Measurements from ENCODE around the gene BYSL.
A peak's percentile ranks its signal among the peaks of the same experiment; 100 is the strongest.

The BYSL gene

DNA sequence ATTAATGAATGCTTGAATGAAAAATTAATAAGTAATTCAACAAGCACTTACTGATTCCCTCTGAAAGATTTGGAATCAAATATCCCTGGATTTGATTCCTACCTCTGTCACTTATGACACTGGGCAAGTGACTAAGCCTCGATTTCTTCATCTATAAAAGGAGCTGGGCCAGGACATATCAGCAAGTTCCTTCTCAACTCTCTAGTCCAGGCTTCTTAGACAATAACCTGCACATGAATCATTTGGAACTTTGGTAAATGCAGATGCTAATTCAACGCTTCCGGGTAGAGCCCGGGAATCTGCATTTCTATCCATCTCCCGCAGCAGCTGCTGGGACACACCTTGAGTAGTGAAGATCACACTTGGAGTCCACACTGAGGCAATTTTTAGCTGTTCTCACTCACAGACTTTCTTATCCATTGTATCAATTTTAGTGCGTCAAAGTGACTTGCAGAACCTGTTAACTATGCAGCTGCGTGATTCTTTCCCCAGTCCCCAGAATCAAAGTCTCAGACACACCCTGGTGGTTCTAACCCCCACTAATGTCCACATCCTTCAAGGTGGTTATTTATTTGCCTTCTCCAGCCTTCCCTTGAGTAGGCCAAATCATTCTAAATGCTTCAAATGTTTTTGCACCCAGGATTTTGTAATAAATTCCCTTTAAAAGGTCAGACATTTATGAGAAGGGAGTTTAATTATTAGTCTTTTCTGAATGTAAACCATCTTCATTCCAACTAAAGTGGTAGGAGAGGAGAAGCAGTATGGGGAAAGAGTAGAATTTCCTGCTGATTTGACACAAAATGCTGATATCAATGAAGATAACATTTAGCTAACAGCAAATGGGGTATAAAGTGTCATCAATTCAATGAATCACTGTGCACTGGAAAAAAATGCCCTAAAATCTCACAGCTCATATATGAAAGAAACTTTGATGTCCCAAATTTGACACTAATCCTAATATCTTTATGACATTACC, 46.3 kb downstream of the BYSL start:
- Histone ChIP-seq H3K27me3 (no peaks in the 10 kb centered on the region), H3K9me3 (no peaks in the 10 kb centered on the region), H3K36me3 (peaks cover 16% of the 10 kb centered on the region), H4K20me1 (no peaks in the 10 kb centered on the region), H3K4me3 (no peak overlapping the region), H3K4me1 (peaks cover 92% of the 10 kb centered on the region), H3K9ac (peak overlapping the region; percentile 67), H3K4me2 (peak overlapping the region; percentile 55), H3K27ac (peak overlapping the region; percentile 97)
- no peak for TF ChIP-seq Cebpa-rat (IDR thresholded peaks at IDR 0.05)

DNA sequence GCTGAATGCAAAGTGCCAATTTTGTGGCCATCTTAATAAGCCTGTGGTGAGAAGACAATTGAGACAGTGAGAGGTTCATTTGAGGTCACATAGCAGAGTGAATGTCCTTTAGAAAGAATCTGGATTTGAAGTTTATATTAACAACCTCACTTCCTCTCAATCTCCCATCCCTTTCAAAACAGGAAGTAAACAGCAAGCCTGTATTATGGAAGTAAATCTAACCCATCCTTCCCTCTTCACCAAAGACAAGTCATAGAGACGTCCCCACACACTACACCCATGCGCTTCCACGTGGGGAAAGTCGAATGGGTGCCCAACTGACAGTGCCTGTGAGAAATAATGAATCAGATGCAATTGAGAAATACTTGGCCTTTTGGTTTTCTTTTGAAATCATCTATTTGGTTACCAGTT, 49.1 kb downstream of the BYSL start:
- Histone ChIP-seq H3K9ac (peak overlapping the region; percentile 56; the same call in 1 of the 2 replicates), H3K4me3 (no peak overlapping the region), H3K36me3 (peaks cover 8% of the 10 kb centered on the region; the same call in 1 of the 2 replicates), H3K4me2 (peak overlapping the region; percentile 83), H3K9me3 (no peaks in the 10 kb centered on the region), H4K20me1 (no peaks in the 10 kb centered on the region), H3K4me1 (peaks cover 97% of the 10 kb centered on the region), H3K27ac (peak overlapping the region; percentile 97), H3K27me3 (no peaks in the 10 kb centered on the region)
- no peak for TF ChIP-seq Cebpa-rat (IDR thresholded peaks at IDR 0.05)

DNA sequence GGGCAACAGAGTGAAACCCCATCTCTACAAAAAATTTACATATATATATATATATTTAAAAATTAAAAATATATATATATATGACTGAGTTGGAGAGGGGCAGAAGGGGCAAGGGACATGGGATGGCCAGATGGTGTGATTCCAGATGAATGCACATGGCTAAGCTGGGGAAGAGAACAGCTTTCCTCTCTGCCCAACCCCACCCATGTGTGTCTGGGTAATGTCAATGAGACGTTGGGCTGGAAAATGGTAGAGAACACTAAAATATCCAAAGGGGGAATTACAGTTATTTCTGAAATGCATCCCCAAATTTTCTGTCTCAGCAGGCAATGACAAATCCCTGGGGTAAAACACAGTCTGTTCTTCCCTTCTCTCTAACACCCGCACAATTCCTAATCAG, 51.5 kb downstream of the BYSL start:
- Histone ChIP-seq H3K9me3 (no peaks in the 10 kb centered on the region), H3K27ac (peak overlapping the region; percentile 97), H3K4me2 (peak overlapping the region; percentile 83), H3K4me1 (peaks cover 98% of the 10 kb centered on the region), H3K36me3 (peaks cover 4% of the 10 kb centered on the region; the same call in 1 of the 2 replicates), H4K20me1 (no peaks in the 10 kb centered on the region), H3K9ac (peak overlapping the region; percentile 80), H3K27me3 (no peaks in the 10 kb centered on the region), H3K4me3 (no peak overlapping the region)
- TF ChIP-seq Cebpa-rat (IDR thresholded peaks at IDR 0.05): no peak

DNA sequence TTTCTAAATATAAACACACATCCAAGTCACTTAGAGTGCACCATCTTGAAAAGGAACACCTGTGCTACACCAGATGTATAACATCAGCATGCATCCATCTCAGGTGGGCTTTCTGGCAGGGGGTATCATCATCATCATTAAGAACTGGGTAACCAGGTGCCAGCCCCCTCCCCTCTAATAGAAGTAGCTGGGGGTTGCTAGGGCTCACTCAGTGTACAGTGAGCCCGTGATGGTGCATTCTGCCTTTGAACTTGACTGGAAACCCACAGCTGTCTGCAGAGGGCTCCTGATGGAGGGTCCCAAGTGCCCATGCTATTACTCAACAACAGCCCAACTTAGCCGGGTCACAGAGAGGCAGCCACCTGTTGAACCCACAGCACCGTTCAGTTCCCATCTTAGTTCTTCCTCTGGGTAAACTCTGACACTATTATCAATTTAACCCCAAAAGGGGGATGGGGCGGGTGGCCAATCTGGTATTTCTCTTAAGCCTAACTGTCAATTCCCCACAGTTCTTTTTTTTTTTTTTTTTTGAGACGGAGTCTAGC, 53.1 kb downstream of the BYSL start:
- Histone ChIP-seq H3K27me3 (no peaks in the 10 kb centered on the region), H3K4me2 (peak overlapping the region; percentile 83), H3K4me1 (peaks cover 97% of the 10 kb centered on the region), H3K36me3 (peaks cover 4% of the 10 kb centered on the region; the same call in 1 of the 2 replicates), H3K27ac (peak overlapping the region; percentile 97), H3K4me3 (no peak overlapping the region), H3K9me3 (no peaks in the 10 kb centered on the region), H3K9ac (peak overlapping the region; percentile 80), H4K20me1 (no peaks in the 10 kb centered on the region)
- peak; percentile 96 for TF ChIP-seq Cebpa-rat (IDR thresholded peaks at IDR 0.05)

DNA sequence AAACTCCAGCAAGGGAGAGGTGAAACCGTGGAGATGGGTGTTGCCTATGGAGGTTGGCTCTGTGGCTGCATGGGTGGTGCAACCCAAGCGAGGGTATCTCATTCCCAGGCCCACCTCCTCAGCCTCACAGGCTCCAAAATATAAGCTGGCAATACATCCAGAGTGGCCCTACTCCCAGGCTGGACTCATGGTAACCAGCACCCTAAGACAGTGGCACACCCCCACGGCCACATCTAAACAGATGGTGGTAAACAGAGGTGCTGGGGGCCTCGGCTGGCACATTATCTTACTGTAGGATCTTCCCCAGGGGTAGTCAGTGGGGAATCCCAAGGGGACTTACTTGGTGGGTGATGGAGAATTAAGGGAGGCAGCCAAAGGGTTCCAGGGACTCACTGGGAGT, 54.0 kb downstream of the BYSL start:
- H3K4me1 ChIP-seq: peaks cover 97% of the 10 kb centered on the region
- H3K9me3 ChIP-seq: no peaks in the 10 kb centered on the region
- H3K9ac ChIP-seq: peak overlapping the region; percentile 75
- H3K36me3 ChIP-seq: no peaks in the 10 kb centered on the region
- TF ChIP-seq Cebpa-rat (IDR thresholded peaks at IDR 0.05): no peak
- H3K27me3 ChIP-seq: no peaks in the 10 kb centered on the region
- peak overlapping the region; percentile 83 for H3K4me2 ChIP-seq
- no peaks in the 10 kb centered on the region for H4K20me1 ChIP-seq
- no peak overlapping the region for H3K4me3 ChIP-seq
- H3K27ac ChIP-seq: peak overlapping the region; percentile 97

DNA sequence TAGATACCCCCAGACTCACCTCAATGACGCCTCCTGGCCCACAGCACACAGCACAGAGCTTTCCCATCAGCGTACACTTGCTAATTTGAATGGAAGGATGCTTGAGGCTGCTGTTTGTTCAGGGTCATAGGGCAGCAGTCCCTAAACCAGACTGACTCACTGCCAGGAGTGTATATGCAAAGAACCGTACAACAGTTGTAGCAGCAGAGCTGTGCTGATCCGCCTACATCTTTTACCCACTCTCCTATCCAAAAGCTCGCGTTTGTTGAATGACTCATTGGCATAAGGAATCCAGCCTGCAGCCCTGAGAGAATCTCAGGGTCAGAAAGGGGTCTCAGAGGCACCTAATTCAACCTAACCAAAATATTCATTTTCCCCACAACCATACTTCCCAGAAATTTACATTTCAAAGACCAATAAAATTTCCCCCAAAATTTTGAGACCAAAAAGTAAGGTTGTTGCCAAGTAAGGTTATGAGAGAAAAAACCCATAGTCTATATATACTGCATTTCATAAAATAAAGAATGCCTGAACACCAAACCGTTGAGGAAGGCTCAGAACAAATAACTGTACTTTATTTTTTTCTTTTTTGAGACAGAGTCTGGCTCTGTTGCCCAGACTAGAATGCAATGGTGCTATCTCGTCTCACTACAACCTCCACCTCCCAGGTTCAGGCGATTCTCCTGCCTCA, 55.6 kb downstream of the BYSL start:
- Histone ChIP-seq H4K20me1 (no peaks in the 10 kb centered on the region), H3K9me3 (peaks cover 10% of the 10 kb centered on the region; the same call in 1 of the 2 replicates), H3K4me1 (peaks cover 90% of the 10 kb centered on the region), H3K27ac (peak overlapping the region; percentile 97), H3K4me2 (peak overlapping the region; percentile 83), H3K36me3 (peaks cover 4% of the 10 kb centered on the region), H3K4me3 (no peak overlapping the region), H3K9ac (peak overlapping the region; percentile 75), H3K27me3 (no peaks in the 10 kb centered on the region)
- TF ChIP-seq Cebpa-rat (IDR thresholded peaks at IDR 0.05): no peak
